ENCODE measurements around the gene FGA.

- no peak for TF ChIP-seq CTCF (IDR thresholded peaks at IDR 0.05; ENCODE audit: low read depth, low read length)
- TF ChIP-seq EZH2phosphoT487 (IDR thresholded peaks at IDR 0.05; ENCODE audit: low read depth): no peak
Measured at GRCh38 chr4:154585369-154586018, 5.0 kb downstream of the FGA start.
